ENCODE data around the gene PCA3. TPM values are rescaled to one million over a fixed set of nuclear protein-coding genes. Genes with fewer than 3 reads are reported as not detected.
A peak's percentile ranks its signal among the peaks of the same experiment; 100 is the strongest.

Gene PCA3
- total RNA-seq, 1 donor from 2014 or later: not detected

DNA sequence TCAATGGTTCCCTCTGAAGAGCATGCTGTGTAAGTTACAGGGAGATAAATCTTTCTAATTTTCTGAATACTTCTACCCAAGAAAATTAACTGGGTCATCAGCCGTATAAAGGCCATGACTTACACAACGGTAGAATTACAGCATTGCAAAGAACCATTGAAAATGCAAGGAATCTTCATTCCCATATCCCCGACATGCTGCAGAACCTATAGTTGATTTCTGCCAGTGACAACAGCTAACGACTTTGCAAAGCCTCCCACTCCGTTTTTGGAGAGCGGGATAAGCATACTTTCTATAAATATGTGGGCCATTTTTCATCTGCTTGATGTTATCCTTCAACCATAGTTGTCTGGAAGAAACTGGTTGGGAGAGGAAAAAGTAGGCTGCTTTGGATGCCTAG lies 56.2 kb downstream of the PCA3 start:
- no peak for DNase-seq (ENCODE audit: low read depth)

DNA sequence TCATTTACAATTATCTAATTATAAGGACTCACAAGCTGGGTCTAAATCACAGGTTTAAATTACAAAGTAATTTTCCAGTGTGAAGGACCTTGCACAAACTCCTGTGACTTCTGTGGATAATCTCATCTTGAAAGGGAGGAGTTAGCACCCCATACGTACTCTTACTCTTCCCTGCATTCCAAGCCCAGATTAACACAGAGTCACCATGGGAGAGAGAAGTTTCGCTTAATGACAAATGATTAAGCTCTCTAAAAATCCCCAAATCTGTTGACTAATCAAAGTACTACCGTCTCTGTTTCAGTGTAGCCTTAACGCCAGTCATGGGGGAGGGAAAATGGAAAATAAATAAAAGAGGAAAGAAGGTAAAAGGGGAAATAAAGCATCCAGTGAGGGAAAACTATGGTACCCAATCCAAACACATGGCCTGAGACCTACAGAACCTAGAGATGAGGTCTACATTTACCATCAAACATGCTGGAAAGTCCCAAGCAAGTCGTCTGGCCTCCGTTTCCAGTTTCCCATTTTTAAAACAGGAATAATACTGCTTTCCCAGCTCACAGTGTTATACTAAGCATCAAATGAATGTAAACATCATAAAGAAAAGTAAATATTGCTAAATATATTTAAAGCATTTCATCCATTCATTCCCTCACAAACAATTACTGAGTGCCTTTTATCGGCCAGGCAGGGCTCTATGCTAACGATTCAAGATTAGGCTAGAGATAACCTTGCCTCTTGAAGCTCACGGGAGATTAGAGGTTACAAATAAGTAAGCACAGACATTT lies 63.2 kb downstream of the PCA3 start:
- DNase-seq (ENCODE audit: low read depth): no peak

DNA sequence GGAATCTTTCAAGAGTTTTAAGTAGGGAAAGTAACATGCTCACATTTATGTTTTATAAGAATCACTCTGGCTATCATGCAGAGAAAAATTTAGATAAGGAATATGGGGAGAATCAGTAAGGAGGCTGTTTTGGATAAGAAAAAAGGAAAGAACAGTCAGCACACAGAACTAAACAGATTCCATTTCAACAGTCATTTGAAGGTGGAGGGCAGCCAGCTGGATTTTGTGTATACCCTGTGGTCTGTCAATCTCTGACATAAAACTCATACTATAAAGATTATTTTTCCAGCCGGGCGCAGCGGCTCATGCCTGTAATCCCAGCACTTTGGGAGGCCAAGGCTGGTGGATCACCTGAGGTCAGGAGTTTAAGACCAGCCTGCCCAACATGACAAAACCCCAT lies 64.2 kb downstream of the PCA3 start:
- DNase-seq (ENCODE audit: low read depth): no peak

DNA sequence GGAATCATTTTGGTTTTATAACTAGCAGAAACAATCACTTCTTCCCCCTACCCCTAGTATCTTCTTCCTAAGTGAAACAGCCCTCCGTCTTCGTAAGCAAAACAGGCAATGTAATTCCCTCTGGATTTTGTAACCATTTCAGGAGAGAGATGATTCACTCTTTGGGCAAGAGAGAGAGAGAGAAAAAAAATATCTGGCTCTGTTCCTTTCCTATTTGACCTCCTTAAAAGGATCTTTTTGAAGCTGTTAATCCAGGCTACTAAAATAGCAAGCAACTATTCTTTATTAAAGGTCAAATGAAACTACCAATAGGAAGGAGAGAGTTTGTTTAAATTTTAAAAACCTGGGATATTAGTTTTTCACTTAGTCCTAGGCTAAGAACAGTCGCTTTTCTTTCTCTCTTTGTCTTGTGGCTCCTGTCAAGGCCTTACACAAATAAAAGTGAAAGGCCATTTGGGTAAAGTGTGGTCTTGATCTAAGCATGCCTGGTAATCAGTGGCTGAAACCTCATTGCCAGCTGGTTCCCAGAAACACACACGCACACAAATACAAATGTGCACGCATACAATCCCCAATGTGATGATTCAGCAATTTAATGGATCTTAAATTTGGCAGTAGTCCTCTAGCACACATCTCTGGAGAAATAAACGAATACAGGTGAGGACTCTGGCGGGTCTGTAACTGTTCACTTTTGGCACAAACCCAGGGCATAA lies 71.5 kb downstream of the PCA3 start:
- DNase-seq (ENCODE audit: low read depth): peak; percentile 95

Other genes starting within 250 kb of the PCA3 start
- 650 and 843 TPM in 2 replicates for gene PRUNE2, start 141.7 kb downstream of the PCA3 start, total RNA-seq